Astrocyte of the spinal cord (primary cell): ENCODE data around the gene MRPL48.
"Not testable (repeated sequence)": the region's sequence is repeated elsewhere in the genome, so short reads cannot be mapped to it uniquely, and the experiment has no call there.

Source experiments
- DNase-seq: peaks from one replicate; pipeline ENCODE4 v3.0.0; 2011; ENCODE audit warnings: low read depth, low spot score
- H3K4me3 ChIP-seq: 2 replicates; pipeline ENCODE4 v1.5.1; 2011; ENCODE audit warnings: low read depth, mild to moderate bottlenecking, low read length, moderate library complexity
- in situ Hi-C: cut with HindIII; loops from 2 replicates; pipeline ENCODE4 v1.10.0; 2017; ENCODE audit warnings: low sequenced_read_pairs
- TF ChIP-seq, protein P1 (sequence below): IDR thresholded peaks from 2 replicates; pipeline ENCODE4 v1.5.1; 2012; ENCODE audit warnings: low read depth, mild to moderate bottlenecking, low read length, inconsistent platforms

MRPL48 gene

GRCh38 chr11:73766763-73767162 lies 20.9 kb upstream of the MRPL48 start:
- no peak for DNase-seq

GRCh38 chr11:73770811-73771210 lies 16.9 kb upstream of the MRPL48 start:
- H3K4me3 ChIP-seq, DNase-seq, in situ Hi-C loops: not testable (repeated sequence)

More at GRCh38 chr11:73766763-73767162, 20.9 kb upstream of the MRPL48 start:
- TF ChIP-seq, protein P1, sequence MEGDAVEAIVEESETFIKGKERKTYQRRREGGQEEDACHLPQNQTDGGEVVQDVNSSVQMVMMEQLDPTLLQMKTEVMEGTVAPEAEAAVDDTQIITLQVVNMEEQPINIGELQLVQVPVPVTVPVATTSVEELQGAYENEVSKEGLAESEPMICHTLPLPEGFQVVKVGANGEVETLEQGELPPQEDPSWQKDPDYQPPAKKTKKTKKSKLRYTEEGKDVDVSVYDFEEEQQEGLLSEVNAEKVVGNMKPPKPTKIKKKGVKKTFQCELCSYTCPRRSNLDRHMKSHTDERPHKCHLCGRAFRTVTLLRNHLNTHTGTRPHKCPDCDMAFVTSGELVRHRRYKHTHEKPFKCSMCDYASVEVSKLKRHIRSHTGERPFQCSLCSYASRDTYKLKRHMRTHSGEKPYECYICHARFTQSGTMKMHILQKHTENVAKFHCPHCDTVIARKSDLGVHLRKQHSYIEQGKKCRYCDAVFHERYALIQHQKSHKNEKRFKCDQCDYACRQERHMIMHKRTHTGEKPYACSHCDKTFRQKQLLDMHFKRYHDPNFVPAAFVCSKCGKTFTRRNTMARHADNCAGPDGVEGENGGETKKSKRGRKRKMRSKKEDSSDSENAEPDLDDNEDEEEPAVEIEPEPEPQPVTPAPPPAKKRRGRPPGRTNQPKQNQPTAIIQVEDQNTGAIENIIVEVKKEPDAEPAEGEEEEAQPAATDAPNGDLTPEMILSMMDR: no peak
- in situ Hi-C loops: no loop called here
- no peak overlapping the region for H3K4me3 ChIP-seq

GRCh38 chr11:73779084-73779902 lies 8.4 kb upstream of the MRPL48 start:
- peak; percentile 99 for DNase-seq
- TF ChIP-seq, protein P1: no peak
- in situ Hi-C loops: no loop called here
- peak overlapping the region; percentile 59 for H3K4me3 ChIP-seq

- TF ChIP-seq, protein P1: no peak
- in situ Hi-C loops: no loop called here
- DNase-seq: no peak
- H3K4me3 ChIP-seq: no peak overlapping the region
These were observed 6.4 kb upstream of the MRPL48 start for GRCh38 chr11:73781303-73781702.

DNA sequence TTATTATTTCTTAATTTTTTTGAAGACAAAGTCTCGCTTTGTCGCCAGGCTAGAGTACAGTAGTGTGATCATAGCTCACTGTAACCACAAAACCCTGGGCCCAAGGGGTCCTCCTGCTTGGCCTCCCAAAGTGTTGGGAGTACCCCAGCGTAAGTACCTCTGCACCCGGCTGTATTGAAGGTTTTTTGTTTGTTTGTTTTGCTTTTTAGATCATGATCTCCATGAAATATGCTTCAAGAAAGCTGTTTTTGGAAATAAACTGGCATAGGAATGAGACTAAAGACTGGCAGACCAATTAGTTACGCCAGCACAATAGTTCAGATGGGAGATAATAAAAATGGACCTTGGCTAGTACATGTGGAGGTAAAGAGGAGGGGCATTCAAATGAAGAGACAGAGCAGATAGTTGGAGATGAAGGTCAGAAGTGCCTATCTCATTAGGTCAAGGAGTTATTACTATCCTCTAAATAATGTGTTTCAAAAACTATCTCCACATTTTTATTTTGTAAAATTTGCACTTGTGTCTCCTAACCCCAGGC lies 4.1 kb upstream of the MRPL48 start:
- no peak overlapping the region for H3K4me3 ChIP-seq
- in situ Hi-C loops: no loop called here
- no peak for DNase-seq
- TF ChIP-seq, protein P1: no peak

- no peak for DNase-seq
- TF ChIP-seq, protein P1: no peak
- in situ Hi-C loops: no loop called here
- H3K4me3 ChIP-seq: no peak overlapping the region
These were observed 3.5 kb upstream of the MRPL48 start for GRCh38 chr11:73784080-73784634.

DNA sequence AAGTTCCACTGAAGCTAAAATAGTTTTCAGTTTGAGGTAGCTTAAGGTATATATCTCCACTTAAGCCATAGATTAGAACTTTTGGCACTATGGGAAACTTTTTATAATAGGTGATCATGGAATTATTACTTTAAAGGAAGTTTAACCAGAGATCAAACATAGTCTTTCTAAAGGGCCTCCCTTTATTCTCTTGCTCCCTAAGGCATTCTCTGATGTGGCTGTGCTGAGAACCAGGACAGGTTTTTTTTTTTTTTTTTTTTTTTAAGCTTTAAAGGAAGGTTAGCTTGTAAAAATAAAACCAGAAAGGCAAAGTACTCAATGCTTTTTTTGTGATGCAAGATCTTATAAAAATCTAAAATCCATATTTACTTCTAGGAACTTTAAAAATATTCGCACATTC lies 2.9 kb upstream of the MRPL48 start:
- no peak overlapping the region for H3K4me3 ChIP-seq
- in situ Hi-C loops: no loop called here
- TF ChIP-seq, protein P1: no peak
- no peak for DNase-seq

GRCh38 chr11:73785467-73785866 lies 2.2 kb upstream of the MRPL48 start:
- DNase-seq, in situ Hi-C loops, H3K4me3 ChIP-seq: not testable (repeated sequence)
